GM18951 (cell line): ENCODE data around the gene LRCH3.

Experiments used
- POLR2A ChIP-seq: IDR thresholded peaks from 4 replicates; pipeline ENCODE4 v1.6.1; 2011; ENCODE audit warnings: mild to moderate bottlenecking; ENCODE audit not compliant: insufficient read length, insufficient read depth; ENCODE audit errors: extremely low read depth
- in situ Hi-C: fragments of 300-500 bp; cut with MboI; formaldehyde crosslinking; loops from one replicate; pipeline ENCODE4 v1.12.0; 2022; ENCODE audit warnings: low sequenced_read_pairs, mixed read lengths, inconsistent platforms; ENCODE audit not compliant: unreplicated experiment

Gene LRCH3

DNA sequence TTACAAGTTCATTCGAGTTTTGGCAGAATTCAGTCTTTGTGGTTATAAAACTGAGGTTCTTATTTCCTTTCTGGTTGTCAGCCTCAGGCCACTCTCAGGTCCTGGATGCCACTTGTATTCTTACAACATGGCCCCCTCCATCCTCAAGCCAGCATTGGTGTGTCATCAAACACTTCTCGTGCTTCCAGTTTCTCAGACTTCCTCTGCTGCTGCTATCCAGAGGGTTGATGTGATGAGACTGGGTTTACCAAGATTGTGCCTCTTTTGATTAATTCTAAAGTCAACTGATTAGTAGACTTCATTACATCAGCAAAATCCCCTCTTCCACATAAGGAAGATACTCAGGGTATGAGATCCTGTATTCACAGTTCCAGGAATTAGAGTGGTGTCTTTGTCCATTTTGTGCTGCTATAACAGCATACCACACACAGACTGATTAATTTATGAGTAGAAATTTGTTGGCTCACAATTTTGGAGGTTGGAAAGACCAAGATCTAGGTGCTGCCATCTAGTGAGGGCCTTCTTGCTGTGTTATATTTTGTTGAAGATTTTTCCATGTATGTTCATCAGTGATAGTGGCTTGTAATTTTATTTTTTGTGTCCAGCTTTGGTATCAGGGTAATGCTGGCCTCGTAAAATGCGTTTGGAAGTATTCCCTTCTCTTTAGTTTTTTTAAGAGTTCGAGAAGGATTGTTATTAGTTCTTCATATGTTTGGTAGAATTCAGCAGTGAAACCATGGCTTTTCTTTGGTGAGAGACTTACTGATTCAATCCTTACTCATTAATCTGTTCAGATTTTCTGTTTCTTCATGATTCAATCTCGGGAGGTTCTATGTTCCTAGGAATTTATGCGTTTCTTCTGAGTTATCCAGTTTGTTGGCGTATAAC lies 11.1 kb downstream of the LRCH3 start:
- in situ Hi-C loops, result no loop called here
- TF ChIP-seq POLR2A, result no peak

- in situ Hi-C loops, result no loop called here
- TF ChIP-seq POLR2A, result no peak
Observed at GRCh38 chr3:197802779-197803459, 11.9 kb downstream of the LRCH3 start.

- in situ Hi-C loops, result no loop called here
- TF ChIP-seq POLR2A, result no peak
Observed at GRCh38 chr3:197804511-197804910, 13.5 kb downstream of the LRCH3 start.

- in situ Hi-C loops, result no loop called here
- TF ChIP-seq POLR2A, result no peak
Observed at GRCh38 chr3:197807969-197808587, 17.0 kb downstream of the LRCH3 start.

DNA sequence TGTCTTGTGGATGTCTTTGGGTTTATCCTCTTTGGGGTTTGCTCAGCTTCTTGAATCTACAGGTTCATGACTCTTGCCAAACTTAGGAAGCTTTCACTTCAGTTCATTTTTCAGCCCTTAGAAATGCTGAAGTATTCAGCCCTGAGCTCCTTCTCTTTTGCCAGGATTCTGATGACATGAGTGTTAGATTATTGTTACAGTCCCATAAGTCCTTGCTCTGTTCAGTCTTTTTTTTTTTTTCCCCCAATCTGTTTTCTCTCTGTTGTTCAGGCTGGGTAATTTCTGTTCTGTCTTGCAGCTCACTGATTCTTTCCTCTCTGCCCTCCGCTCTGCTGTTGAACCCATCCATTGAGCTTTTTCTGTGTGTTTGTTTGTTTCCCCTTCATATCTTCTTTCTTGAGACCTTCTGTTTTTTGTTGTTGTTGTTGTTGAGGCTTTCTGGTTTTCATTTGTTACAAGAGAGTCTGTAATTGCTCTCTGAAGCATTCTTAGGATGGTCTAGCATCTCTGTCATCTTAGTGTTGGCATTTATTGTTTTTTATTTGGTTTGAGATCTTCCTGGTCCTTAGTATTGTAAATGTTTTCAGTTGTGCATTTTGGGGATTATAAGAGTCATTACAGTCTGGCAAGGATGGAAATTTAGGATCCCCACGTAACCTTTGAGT lies 18.4 kb downstream of the LRCH3 start:
- TF ChIP-seq POLR2A, result no peak
- in situ Hi-C loops, result no loop called here

GRCh38 chr3:197810901-197811300 lies 19.8 kb downstream of the LRCH3 start:
- no peak for TF ChIP-seq POLR2A
- in situ Hi-C loops, result no loop called here

- in situ Hi-C loops, result no loop called here
- TF ChIP-seq POLR2A, result no peak
Observed at GRCh38 chr3:197811343-197811742, 20.3 kb downstream of the LRCH3 start.

DNA sequence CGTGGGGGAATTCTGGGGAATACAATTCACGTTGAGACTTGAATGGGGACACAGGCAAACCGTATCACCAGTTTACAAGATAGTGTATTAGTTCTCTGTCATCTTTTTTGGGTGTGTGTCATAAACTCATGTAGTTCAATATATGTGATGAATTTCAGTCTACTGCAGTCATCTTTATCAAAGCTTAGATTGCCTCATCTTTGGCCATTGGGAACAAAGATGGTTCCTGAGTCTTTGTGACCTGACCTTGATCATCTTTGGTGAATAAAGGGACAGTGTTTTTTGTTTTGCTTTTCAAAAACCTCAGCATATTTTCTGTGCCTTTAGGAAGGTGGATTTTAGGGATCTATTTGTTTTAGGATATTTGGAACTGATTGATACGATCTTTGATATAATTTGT lies 23.3 kb downstream of the LRCH3 start:
- no peak for TF ChIP-seq POLR2A
- in situ Hi-C loops, result no loop called here

DNA sequence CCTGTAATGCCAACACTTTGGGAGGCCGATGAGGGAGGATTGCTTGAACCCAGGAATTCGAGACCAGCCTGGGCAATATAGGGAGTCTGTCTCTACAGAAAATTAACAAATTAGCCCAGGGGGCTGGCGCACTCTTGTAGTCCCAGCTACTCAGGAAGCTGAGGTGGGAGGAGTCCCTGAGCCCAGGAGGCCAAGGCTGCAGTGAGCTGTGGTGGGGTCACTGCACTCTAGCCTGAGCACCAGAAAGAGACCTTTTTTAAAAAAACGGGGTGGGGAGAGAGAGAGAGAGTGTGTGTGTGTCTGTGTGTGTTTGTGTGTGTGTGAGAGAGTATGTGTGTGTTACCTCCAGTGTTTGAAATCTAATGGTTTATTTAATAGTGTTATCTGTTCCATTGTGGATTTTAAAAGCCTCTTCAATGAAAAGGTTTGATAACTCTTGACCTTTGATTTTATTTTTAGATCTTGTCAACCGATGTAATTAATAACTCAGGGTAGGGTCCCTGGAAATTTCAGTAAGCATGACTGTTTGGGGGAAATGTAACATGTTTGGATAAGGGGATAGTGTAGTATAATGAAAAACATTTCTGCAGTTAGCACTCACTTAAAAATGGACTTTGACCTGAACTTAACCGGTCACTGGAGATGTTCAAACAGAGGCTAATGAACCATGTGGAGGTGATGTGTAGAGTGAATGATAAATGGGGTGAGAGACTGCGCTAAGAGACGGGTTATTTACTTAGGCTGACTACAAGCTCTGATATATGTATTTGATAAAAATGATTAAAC lies 29.7 kb downstream of the LRCH3 start:
- no peak for TF ChIP-seq POLR2A
- in situ Hi-C loops, result no loop called here

DNA sequence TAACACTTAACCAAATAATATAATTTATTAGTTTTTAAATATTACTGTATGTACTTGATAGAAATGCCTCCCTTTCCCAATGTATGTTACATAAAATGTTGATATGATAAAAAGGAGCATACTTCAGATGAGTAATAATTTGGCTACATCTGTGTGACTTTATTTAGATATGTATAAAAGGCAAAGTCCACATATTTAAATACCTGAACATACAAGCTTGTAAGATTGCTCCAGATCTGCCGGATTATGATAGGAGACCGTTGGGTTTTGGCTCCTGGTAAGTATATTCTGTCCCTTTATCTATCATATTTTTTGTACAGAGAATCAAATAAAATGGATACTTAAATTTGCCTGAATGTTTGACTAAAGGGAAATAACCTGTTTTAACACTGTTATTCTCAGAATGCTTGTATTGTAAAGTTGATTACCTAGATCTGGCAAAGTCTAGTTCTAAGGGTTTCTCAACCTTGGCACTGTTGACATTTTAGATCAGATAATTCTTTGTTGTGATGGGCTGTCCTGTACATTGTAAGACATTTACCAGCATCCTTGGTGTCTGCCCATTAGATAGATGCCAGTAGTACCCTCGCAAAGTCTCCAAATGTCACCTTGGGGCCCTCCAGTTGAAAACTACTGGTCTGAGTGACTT lies 38.5 kb downstream of the LRCH3 start:
- in situ Hi-C loops, result no loop called here
- TF ChIP-seq POLR2A, result no peak

GRCh38 chr3:197830308-197830966 lies 39.4 kb downstream of the LRCH3 start:
- no peak for TF ChIP-seq POLR2A
- in situ Hi-C loops, result no loop called here

GRCh38 chr3:197830967-197831313 lies 39.9 kb downstream of the LRCH3 start:
- in situ Hi-C loops, result no loop called here
- no peak for TF ChIP-seq POLR2A
